CD4-positive, alpha-beta T cell treated with Interleukin-6 at 100 ng/mL for 8 hours (primary cell): ENCODE results near the gene ADIPOR2.

Source experiments
- DNase-seq: peaks from one replicate; pipeline ENCODE4 v3.0.0-alpha.2; 2020; ENCODE audit warnings: mixed read lengths, low spot score

ADIPOR2 gene

DNA sequence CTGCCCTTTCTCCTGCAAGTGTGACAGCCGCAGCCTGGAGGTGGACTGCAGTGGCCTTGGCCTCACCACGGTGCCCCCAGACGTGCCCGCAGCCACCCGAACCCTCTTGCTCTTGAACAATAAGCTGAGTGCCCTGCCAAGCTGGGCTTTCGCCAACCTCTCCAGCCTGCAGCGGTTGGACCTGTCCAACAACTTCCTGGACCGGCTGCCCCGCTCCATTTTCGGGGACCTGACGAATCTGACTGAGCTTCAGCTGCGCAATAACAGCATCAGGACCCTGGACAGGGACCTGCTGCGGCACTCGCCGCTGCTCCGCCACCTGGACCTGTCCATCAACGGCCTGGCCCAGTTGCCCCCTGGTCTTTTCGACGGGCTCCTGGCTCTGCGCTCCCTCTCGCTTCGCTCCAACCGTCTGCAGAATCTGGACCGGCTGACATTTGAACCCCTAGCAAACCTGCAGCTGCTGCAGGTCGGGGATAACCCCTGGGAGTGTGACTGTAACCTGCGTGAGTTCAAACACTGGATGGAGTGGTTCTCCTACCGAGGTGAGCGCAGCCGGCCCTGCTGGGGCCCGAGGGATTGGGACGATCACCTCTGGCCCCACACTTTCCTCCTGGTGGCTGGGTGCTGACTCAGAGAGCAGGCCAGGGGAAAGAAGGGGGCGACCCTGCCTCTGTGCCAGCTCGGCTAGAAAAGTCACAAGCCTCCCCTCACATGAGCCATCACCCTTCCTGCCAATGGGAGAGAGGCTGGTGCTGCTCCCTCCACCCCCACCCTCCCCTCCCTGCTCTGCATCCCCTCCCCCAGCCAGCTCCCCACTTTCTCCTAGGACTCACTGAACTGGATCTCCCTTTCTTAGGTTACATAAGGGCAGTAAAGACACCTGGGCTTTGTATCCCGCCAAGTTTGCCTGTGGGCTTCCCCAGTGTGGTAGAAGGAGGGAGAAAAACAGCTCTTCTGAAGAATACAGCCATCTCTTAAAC, 140.4 kb downstream of the ADIPOR2 start:
- DNase-seq: no peak

GRCh38 chr12:1832801-1833595, 142.1 kb downstream of the ADIPOR2 start:
- no peak for DNase-seq

DNA sequence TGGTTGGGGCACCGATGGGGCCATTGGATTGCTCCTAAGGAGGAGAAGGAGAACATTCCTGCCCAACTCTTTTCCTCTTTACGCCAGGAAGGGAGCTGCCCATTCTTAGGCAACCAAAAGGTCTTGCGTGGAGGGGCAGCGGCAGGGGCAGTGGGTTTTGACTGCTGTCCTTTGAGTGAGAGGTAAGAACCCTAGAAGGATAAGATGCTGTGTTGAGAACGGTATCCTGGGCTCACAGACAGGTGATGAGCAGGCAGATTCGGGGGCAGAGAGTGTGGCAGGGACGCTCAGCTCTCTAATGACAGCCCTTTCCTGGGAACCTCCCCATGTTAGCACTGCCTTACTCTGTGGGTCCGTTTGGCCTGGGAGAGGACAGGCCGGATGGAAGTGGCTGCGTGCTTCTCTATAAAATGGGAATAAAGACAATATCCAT, 142.7 kb downstream of the ADIPOR2 start:
- no peak for DNase-seq

DNA sequence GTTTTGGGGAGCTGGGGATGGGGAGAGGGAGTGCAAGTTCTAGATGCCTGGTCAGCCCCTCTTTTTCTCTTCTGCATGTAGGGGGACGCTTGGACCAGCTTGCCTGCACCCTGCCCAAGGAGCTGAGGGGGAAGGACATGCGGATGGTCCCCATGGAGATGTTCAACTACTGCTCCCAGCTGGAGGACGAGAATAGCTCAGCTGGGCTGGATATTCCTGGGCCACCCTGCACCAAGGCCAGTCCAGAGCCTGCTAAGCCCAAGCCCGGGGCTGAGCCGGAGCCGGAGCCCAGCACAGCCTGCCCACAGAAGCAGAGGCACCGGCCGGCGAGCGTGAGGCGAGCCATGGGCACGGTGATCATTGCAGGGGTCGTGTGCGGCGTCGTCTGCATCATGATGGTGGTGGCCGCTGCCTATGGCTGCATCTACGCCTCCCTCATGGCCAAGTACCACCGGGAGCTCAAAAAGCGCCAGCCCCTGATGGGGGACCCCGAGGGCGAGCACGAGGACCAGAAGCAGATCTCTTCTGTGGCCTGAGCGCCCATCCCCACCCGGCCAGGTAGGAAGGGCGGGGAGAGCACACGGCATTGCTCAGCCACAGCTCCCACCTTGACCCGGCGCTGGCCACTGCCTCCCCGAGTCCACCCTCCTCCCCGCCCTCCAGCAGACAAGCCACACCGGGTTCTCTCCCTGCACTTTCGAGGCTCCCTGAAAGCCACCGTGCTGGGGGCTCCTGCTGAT, 143.5 kb downstream of the ADIPOR2 start:
- no peak for DNase-seq

GRCh38 chr12:1835211-1836131, 144.6 kb downstream of the ADIPOR2 start:
- no peak for DNase-seq

GRCh38 chr12:1836241-1836803, 145.5 kb downstream of the ADIPOR2 start:
- no peak for DNase-seq

DNA sequence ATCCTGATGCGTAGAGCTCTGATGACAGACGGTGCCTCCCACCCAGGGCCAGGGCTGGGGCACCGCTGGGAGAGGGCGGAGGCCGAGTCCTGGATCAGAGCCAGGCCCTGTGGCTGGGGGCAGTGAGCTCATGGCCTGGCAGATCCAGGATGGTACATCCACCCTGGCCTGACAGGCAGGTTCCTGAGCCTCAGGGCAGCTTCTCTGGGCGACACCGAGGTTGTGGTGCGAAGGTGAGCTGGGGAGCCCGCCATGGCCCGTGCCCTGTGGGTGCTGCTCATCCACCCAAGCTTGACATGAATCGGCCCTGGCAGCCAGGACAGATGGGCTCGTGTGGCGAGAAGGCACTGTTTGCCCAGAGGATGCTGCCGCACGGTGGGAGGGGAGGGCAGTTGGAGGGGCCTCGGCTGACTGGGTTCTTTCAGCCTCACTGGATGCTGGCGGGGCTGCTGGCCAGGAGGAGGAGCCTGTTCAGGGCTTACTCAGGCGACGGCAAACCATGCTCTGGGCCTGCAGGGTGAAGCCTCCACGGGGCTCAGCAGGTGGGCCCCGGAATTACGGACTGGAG, 146.1 kb downstream of the ADIPOR2 start:
- DNase-seq: no peak

- no peak for DNase-seq
Measured at GRCh38 chr12:1837541-1838204, 146.8 kb downstream of the ADIPOR2 start.
